Measurements from ENCODE around the gene PHOSPHO2. TPM values are rescaled to one million over a fixed set of nuclear protein-coding genes. Genes with fewer than 3 reads are reported as not detected.

The PHOSPHO2 gene
- polyA plus RNA-seq, 1 donor (not counting 4 experiments of a cell fraction or from before 2014, with no cell fraction given), result 2.9 TPM

DNA sequence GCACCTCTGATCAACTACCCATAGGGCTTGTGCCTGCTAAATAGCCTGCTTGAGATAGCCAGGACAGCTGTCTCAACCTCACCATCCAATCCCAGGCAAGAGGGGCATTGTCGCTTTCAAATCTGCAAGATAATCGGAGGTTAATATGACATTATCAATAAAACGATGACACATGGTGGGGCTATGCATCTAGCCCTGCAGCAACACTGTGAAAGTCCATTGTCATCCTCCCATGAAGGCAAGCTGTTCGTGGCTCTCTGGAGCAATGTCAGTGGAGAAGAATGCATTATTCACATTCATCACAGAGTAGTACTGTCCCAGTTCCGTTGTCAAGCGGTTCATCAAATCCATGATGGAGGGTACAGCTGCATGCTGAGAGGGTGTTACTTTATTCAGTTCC is 20.4 kb downstream of the PHOSPHO2 start:
- no peaks in the 10 kb centered on the region for H3K9me3 ChIP-seq (ENCODE audit: control insufficient read depth, low read depth, low read length)
- H3K9me1 ChIP-seq (ENCODE audit: control insufficient read depth, extremely low read depth, insufficient read depth, low read length), result no peaks in the 10 kb centered on the region
- dilution Hi-C loops (cut with MboI; ENCODE audit: extremely low pct_ligation_motif_present, low sequenced_read_pairs), result no loop called here
- DNase-seq (ENCODE audit: low read depth, low spot score) (no peak), FAIRE-seq (no peak)
- H3K9ac ChIP-seq (ENCODE audit: control insufficient read depth, extremely low read depth, insufficient read depth, low read length), result no peak overlapping the region
- no peak overlapping the region for H3K27ac ChIP-seq (ENCODE audit: control insufficient read depth, insufficient read depth, low read length)
- H3K4me3 ChIP-seq (ENCODE audit: control insufficient read depth in 2 of 3, extremely low read depth in 1 of 3, insufficient read depth in 2 of 3, low read depth in 1 of 3, low read length in 3 of 3), result no peak overlapping the region
- H3K4me1 ChIP-seq (ENCODE audit: control insufficient read depth, extremely low read depth, insufficient read depth, low read length), result peaks cover 3% of the 10 kb centered on the region
- H3K79me2 ChIP-seq (ENCODE audit: control insufficient read depth, insufficient read depth, low read length), result no peaks in the 10 kb centered on the region
- H2AFZ ChIP-seq (ENCODE audit: control insufficient read depth, low read length), result no peak overlapping the region
- H3K36me3 ChIP-seq (ENCODE audit: control insufficient read depth in 2 of 2, extremely low read depth in 1 of 2, insufficient read depth in 2 of 2, low read length in 2 of 2), result no peaks in the 10 kb centered on the region
- H3K4me2 ChIP-seq (ENCODE audit: control insufficient read depth, extremely low read depth, insufficient read depth, low read depth, low read length), result no peak overlapping the region
- TF ChIP-seq EZH2 (IDR thresholded peaks at IDR 0.05; ENCODE audit: low read length), result no peak
- TF ChIP-seq, protein P1, sequence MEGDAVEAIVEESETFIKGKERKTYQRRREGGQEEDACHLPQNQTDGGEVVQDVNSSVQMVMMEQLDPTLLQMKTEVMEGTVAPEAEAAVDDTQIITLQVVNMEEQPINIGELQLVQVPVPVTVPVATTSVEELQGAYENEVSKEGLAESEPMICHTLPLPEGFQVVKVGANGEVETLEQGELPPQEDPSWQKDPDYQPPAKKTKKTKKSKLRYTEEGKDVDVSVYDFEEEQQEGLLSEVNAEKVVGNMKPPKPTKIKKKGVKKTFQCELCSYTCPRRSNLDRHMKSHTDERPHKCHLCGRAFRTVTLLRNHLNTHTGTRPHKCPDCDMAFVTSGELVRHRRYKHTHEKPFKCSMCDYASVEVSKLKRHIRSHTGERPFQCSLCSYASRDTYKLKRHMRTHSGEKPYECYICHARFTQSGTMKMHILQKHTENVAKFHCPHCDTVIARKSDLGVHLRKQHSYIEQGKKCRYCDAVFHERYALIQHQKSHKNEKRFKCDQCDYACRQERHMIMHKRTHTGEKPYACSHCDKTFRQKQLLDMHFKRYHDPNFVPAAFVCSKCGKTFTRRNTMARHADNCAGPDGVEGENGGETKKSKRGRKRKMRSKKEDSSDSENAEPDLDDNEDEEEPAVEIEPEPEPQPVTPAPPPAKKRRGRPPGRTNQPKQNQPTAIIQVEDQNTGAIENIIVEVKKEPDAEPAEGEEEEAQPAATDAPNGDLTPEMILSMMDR (optimal IDR thresholded peaks at IDR 0.05 in 1 of 3, IDR thresholded peaks at IDR 0.05 in 1 of 3, conservative IDR thresholded peaks at IDR 0.05 in 1 of 3; ENCODE audit: extremely low read depth in 1 of 3, insufficient read depth in 2 of 3, low read length in 3 of 3), result no peak
- H3K27me3 ChIP-seq (ENCODE audit: control insufficient read depth, extremely low read depth, insufficient read depth, low read length), result no peaks in the 10 kb centered on the region
- no peaks in the 10 kb centered on the region for H4K20me1 ChIP-seq (ENCODE audit: control insufficient read depth, extremely low read depth, insufficient read depth, low read length)

DNA sequence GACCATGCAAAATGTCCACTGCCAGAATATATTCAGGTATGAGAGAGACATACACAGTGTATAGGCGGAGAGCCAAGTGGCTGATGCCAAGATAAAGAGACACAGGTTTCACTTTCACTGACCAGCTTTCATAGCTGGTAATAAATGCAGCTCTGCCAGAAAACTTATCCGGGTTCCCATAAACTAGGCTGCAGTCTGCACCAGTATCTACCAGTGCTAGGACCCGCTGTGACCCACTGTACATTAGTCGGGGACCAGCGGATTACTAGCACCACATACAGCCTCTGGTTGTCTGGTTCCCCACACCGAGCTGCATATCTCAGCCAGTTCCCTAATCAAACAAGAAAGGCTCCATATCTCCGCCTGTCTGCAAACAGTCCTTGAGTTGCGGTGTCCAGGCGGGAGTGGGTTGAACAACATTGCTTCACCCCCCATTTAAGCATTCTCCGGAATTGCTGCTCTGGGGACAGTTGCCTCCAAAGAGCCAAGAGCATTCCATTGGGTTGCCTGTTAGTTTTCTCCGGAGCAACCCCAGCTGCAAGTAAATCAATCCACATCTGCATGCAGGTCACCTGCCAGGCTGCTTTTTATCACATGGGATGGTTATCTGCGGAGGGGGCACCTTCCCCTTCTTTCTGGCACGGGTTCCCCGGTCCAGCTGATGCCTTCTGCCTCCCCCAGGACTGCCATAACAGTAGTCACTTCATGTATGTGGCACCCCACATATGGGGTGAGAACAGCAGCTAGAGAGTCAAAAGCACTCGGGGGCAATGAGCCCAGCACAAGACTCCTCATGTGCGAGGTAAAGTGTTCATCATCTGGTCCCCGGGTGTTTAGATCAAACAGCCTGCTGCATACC is 21.3 kb downstream of the PHOSPHO2 start:
- DNase-seq (ENCODE audit: low read depth, low spot score) (no peak), FAIRE-seq (no peak)
- no peak for TF ChIP-seq EZH2 (IDR thresholded peaks at IDR 0.05; ENCODE audit: low read length)
- TF ChIP-seq, protein P1 (optimal IDR thresholded peaks at IDR 0.05 in 1 of 3, IDR thresholded peaks at IDR 0.05 in 1 of 3, conservative IDR thresholded peaks at IDR 0.05 in 1 of 3; ENCODE audit: extremely low read depth in 1 of 3, insufficient read depth in 2 of 3, low read length in 3 of 3), result no peak
- peaks cover 3% of the 10 kb centered on the region for H3K4me1 ChIP-seq (ENCODE audit: control insufficient read depth, extremely low read depth, insufficient read depth, low read length)
- no peak overlapping the region for H3K4me3 ChIP-seq (ENCODE audit: control insufficient read depth in 2 of 3, extremely low read depth in 1 of 3, insufficient read depth in 2 of 3, low read depth in 1 of 3, low read length in 3 of 3)
- H3K36me3 ChIP-seq (ENCODE audit: control insufficient read depth in 2 of 2, extremely low read depth in 1 of 2, insufficient read depth in 2 of 2, low read length in 2 of 2), result no peaks in the 10 kb centered on the region
- H3K79me2 ChIP-seq (ENCODE audit: control insufficient read depth, insufficient read depth, low read length), result no peaks in the 10 kb centered on the region
- H3K9me1 ChIP-seq (ENCODE audit: control insufficient read depth, extremely low read depth, insufficient read depth, low read length), result no peaks in the 10 kb centered on the region
- dilution Hi-C loops (cut with MboI; ENCODE audit: extremely low pct_ligation_motif_present, low sequenced_read_pairs), result no loop called here
- H3K9me3 ChIP-seq (ENCODE audit: control insufficient read depth, low read depth, low read length), result no peaks in the 10 kb centered on the region
- no peaks in the 10 kb centered on the region for H4K20me1 ChIP-seq (ENCODE audit: control insufficient read depth, extremely low read depth, insufficient read depth, low read length)
- no peak overlapping the region for H3K27ac ChIP-seq (ENCODE audit: control insufficient read depth, insufficient read depth, low read length)
- H2AFZ ChIP-seq (ENCODE audit: control insufficient read depth, low read length), result no peak overlapping the region
- no peak overlapping the region for H3K4me2 ChIP-seq (ENCODE audit: control insufficient read depth, extremely low read depth, insufficient read depth, low read depth, low read length)
- no peaks in the 10 kb centered on the region for H3K27me3 ChIP-seq (ENCODE audit: control insufficient read depth, extremely low read depth, insufficient read depth, low read length)
- no peak overlapping the region for H3K9ac ChIP-seq (ENCODE audit: control insufficient read depth, extremely low read depth, insufficient read depth, low read length)
